HEK293 (cell line): ENCODE results near the gene KIAA1328.

Experiments
- CTCF ChIP-seq: fragments of 450-650 bp; formaldehyde crosslinking; IDR thresholded peaks from 2 replicates; pipeline ENCODE4 v1.5.1; 2016; ENCODE audit warnings: missing biosample characterization, missing genetic modification characterization
- KLF9 ChIP-seq: fragments of 450-650 bp; formaldehyde crosslinking; IDR thresholded peaks from 2 replicates; pipeline ENCODE4 v1.5.1; 2016; ENCODE audit warnings: missing biosample characterization, missing genetic modification characterization, low read depth
- SP2 ChIP-seq: fragments of 450-650 bp; formaldehyde crosslinking; IDR thresholded peaks from 2 replicates; pipeline ENCODE4 v1.5.1; 2016; ENCODE audit warnings: missing biosample characterization, missing genetic modification characterization
- TCF7L2 ChIP-seq: IDR thresholded peaks from 2 replicates; pipeline ENCODE4 v1.6.1; 2011; ENCODE audit warnings: low read depth, mild to moderate bottlenecking, inconsistent platforms, low read length, moderate library complexity, borderline replicate concordance
- YY1 ChIP-seq: fragments of 450-650 bp; formaldehyde crosslinking; IDR thresholded peaks from 2 replicates; pipeline ENCODE4 v1.5.1; 2018; ENCODE audit warnings: missing biosample characterization, missing genetic modification characterization
- ZBTB8A ChIP-seq: fragments of 450-650 bp; formaldehyde crosslinking; IDR thresholded peaks from 2 replicates; pipeline ENCODE4 v1.5.1; 2016; ENCODE audit warnings: missing biosample characterization, missing genetic modification characterization
- ZFP3 ChIP-seq: fragments of 450-650 bp; formaldehyde crosslinking; IDR thresholded peaks from 2 replicates; pipeline ENCODE4 v1.5.1; 2016; ENCODE audit warnings: low read depth, missing biosample characterization, missing genetic modification characterization
- ZNF132 ChIP-seq: fragments of 450-650 bp; formaldehyde crosslinking; IDR thresholded peaks from 2 replicates; pipeline ENCODE4 v1.5.1; 2017; ENCODE audit warnings: missing biosample characterization, missing genetic modification characterization, borderline replicate concordance
- ZNF302 ChIP-seq: fragments of 450-650 bp; formaldehyde crosslinking; IDR thresholded peaks from 2 replicates; pipeline ENCODE4 v1.5.1; 2016; ENCODE audit warnings: missing biosample characterization, missing genetic modification characterization, low read depth
- ZNF404 ChIP-seq: fragments of 450-650 bp; formaldehyde crosslinking; IDR thresholded peaks from 2 replicates; pipeline ENCODE4 v1.5.1; 2017; ENCODE audit warnings: missing biosample characterization, missing genetic modification characterization
- ZNF830 ChIP-seq: fragments of 450-650 bp; IDR thresholded peaks from 2 replicates; pipeline ENCODE4 v1.5.0; 2018; ENCODE audit warnings: missing biosample characterization, missing genetic modification characterization, low read depth, mild to moderate bottlenecking, moderate library complexity

- no peak for TF ChIP-seq SP2 (tag by site-specific recombination)
- TF ChIP-seq ZNF302 (tag by site-specific recombination) = no peak
- no peak for TF ChIP-seq CTCF (tag by site-specific recombination)
- no peak for TF ChIP-seq TCF7L2
- TF ChIP-seq YY1 (tag by site-specific recombination) = no peak
- TF ChIP-seq ZNF404 (tag by site-specific recombination) = no peak
- TF ChIP-seq ZBTB8A = no peak
- TF ChIP-seq KLF9 = no peak
- no peak for TF ChIP-seq ZFP3 (tag by site-specific recombination)
- no peak for TF ChIP-seq ZNF830
- no peak for TF ChIP-seq ZNF132 (tag by site-specific recombination)
Measured at GRCh38 chr18:37019157-37019827, 190.4 kb downstream of the KIAA1328 start.
